Sigmoid colon (tissue), 4 donors: Measurements from ENCODE around the gene ELFN2.

Source experiments
- CTCF ChIP-seq, 4 experiments: fragments of 450-650 bp in 3 of 4; fragments of 200-600 bp in 1 of 4; IDR thresholded peaks; one replicate each; pipeline ENCODE4 v1.5.1; 2016 to 2019; ENCODE audit warnings: antibody characterized with exemption in 4 of 4, mild to moderate bottlenecking in 3 of 4, moderate library complexity in 2 of 4
- EP300 ChIP-seq, 4 donors: sonication (generic); formaldehyde crosslinking; IDR thresholded peaks; one replicate each; pipeline ENCODE4 v1.6.1; 2017; ENCODE audit warnings: antibody characterized with exemption in 4 of 4
- POLR2A ChIP-seq, 2 donors: fragments of 450-650 bp; IDR thresholded peaks; one replicate each; pipeline ENCODE4 v1.6.1; 2016; ENCODE audit warnings: antibody characterized with exemption in 2 of 2, mild to moderate bottlenecking in 2 of 2, moderate library complexity in 2 of 2
- POLR2AphosphoS5 ChIP-seq, 4 donors: sonication (generic); formaldehyde crosslinking; IDR thresholded peaks; one replicate each; pipeline ENCODE4 v1.6.1; 2017; ENCODE audit warnings: antibody characterized with exemption in 4 of 4

- TF ChIP-seq EP300 (IDR thresholded peaks at IDR 0.05) (no peak), POLR2A (IDR thresholded peaks at IDR 0.05) (no peak), CTCF (IDR thresholded peaks at IDR 0.05) (no peak), POLR2AphosphoS5 (IDR thresholded peaks at IDR 0.05) (no peak)
These were observed 55.8 kb downstream of the ELFN2 start for GRCh38 chr22:37371491-37371890.
